Activated naive CD4-positive, alpha-beta T cell treated with anti-CD3 and anti-CD28 coated beads, Interleukin-2, amount 50 U/mL, for 24 hours (primary cell): ENCODE measurements around the gene BATF2.
"Not testable (repeated sequence)": the region's sequence is repeated elsewhere in the genome, so short reads cannot be mapped to it uniquely, and the experiment has no call there.

Source experiments
- H3K27ac Mint-ChIP-seq: one replicate; pipeline ENCODE4 v1.8.0; 2021; ENCODE audit warnings: mild to moderate bottlenecking, mixed read lengths
- H3K27me3 Mint-ChIP-seq: one replicate; pipeline ENCODE4 v1.8.0; 2021; ENCODE audit warnings: mixed read lengths
- H3K36me3 Mint-ChIP-seq: one replicate; pipeline ENCODE4 v1.8.0; 2021; ENCODE audit warnings: mixed read lengths
- H3K4me1 Mint-ChIP-seq: one replicate; pipeline ENCODE4 v1.8.0; 2021; ENCODE audit warnings: mixed read lengths
- H3K4me3 Mint-ChIP-seq: one replicate; pipeline ENCODE4 v1.8.0; 2021; ENCODE audit warnings: mild to moderate bottlenecking, mixed read lengths
- H3K9me3 Mint-ChIP-seq: one replicate; pipeline ENCODE4 v1.8.0; 2021; ENCODE audit warnings: mixed read lengths

BATF2 gene

GRCh38 chr11:64996327-64996709 lies 453 bp downstream of the BATF2 start:
- Mint-ChIP-seq H3K27me3 (peaks cover 2% of the 10 kb centered on the region), H3K36me3 (no peaks in the 10 kb centered on the region), H3K4me1 (peaks cover 9% of the 10 kb centered on the region), H3K27ac (no peak overlapping the region), H3K4me3 (no peak overlapping the region), H3K9me3 (no peaks in the 10 kb centered on the region)

- no peak overlapping the region for H3K27ac Mint-ChIP-seq
- peaks cover 2% of the 10 kb centered on the region for H3K27me3 Mint-ChIP-seq
These were observed 2.5 kb downstream of the BATF2 start for GRCh38 chr11:64994318-64994717.

GRCh38 chr11:64990222-64990923 lies 6.4 kb downstream of the BATF2 start:
- no peak overlapping the region for H3K4me3 Mint-ChIP-seq
- no peak overlapping the region for H3K27ac Mint-ChIP-seq
- H3K9me3 Mint-ChIP-seq, result no peaks in the 10 kb centered on the region

More at GRCh38 chr11:64994318-64994717, 2.5 kb downstream of the BATF2 start:
- H3K36me3 Mint-ChIP-seq, result no peaks in the 10 kb centered on the region
- no peak overlapping the region for H3K4me3 Mint-ChIP-seq
- H3K9me3 Mint-ChIP-seq, result no peaks in the 10 kb centered on the region
- H3K4me1 Mint-ChIP-seq, result peaks cover 20% of the 10 kb centered on the region

GRCh38 chr11:64989416-64989815 lies 7.4 kb downstream of the BATF2 start:
- no peak overlapping the region for H3K4me3 Mint-ChIP-seq
- H3K36me3 Mint-ChIP-seq, result no peaks in the 10 kb centered on the region
- H3K27ac Mint-ChIP-seq, result no peak overlapping the region
- H3K9me3 Mint-ChIP-seq, result no peaks in the 10 kb centered on the region
- peaks cover 11% of the 10 kb centered on the region for H3K4me1 Mint-ChIP-seq
- H3K27me3 Mint-ChIP-seq, result peaks cover 2% of the 10 kb centered on the region

More at GRCh38 chr11:64990222-64990923, 6.4 kb downstream of the BATF2 start:
- H3K27me3 Mint-ChIP-seq, result peaks cover 2% of the 10 kb centered on the region
- peaks cover 11% of the 10 kb centered on the region for H3K4me1 Mint-ChIP-seq
- no peaks in the 10 kb centered on the region for H3K36me3 Mint-ChIP-seq

- H3K4me3 Mint-ChIP-seq, result no peak overlapping the region
- peaks cover 11% of the 10 kb centered on the region for H3K4me1 Mint-ChIP-seq
- no peaks in the 10 kb centered on the region for H3K27me3 Mint-ChIP-seq
- H3K36me3 Mint-ChIP-seq, result no peaks in the 10 kb centered on the region
- H3K9me3 Mint-ChIP-seq, result no peaks in the 10 kb centered on the region
- no peak overlapping the region for H3K27ac Mint-ChIP-seq
These were observed 8.5 kb downstream of the BATF2 start for GRCh38 chr11:64987998-64988854.

GRCh38 chr11:64983339-64983738 lies 13.4 kb downstream of the BATF2 start:
- H3K4me3 Mint-ChIP-seq, H3K27me3 Mint-ChIP-seq, H3K9me3 Mint-ChIP-seq, H3K36me3 Mint-ChIP-seq, H3K4me1 Mint-ChIP-seq, H3K27ac Mint-ChIP-seq: not testable (repeated sequence)

GRCh38 chr11:64976651-64977050 lies 20.1 kb downstream of the BATF2 start:
- Mint-ChIP-seq H3K4me3 (no peak overlapping the region), H3K36me3 (no peaks in the 10 kb centered on the region), H3K9me3 (no peaks in the 10 kb centered on the region), H3K27me3 (no peaks in the 10 kb centered on the region), H3K27ac (no peak overlapping the region), H3K4me1 (no peaks in the 10 kb centered on the region)

GRCh38 chr11:64974124-64974523 lies 22.6 kb downstream of the BATF2 start:
- Mint-ChIP-seq H3K9me3 (no peaks in the 10 kb centered on the region), H3K4me3 (no peak overlapping the region), H3K27ac (no peak overlapping the region), H3K36me3 (no peaks in the 10 kb centered on the region), H3K27me3 (no peaks in the 10 kb centered on the region), H3K4me1 (peaks cover 9% of the 10 kb centered on the region)

- Mint-ChIP-seq H3K4me1 (peaks cover 11% of the 10 kb centered on the region), H3K4me3 (peak within 1 kb of the TSS; percentile 83), H3K27me3 (no peaks in the 10 kb centered on the region), H3K27ac (peak within 1 kb of the TSS; percentile 95), H3K9me3 (no peaks in the 10 kb centered on the region), H3K36me3 (no peaks in the 10 kb centered on the region)
These were observed 25.1 kb downstream of the BATF2 start, which contains the start of gene MAJIN for GRCh38 chr11:64971421-64972233. TSS of gene MAJIN (minus strand) at chr11:64972108. CDS start at chr11:64959405, 12,703 bp downstream.

GRCh38 chr11:64970731-64971151 lies 26.0 kb downstream of the BATF2 start:
- Mint-ChIP-seq H3K27me3 (no peaks in the 10 kb centered on the region), H3K4me1 (peaks cover 11% of the 10 kb centered on the region), H3K27ac (peak overlapping the region; percentile 95), H3K4me3 (peak overlapping the region; percentile 83), H3K9me3 (no peaks in the 10 kb centered on the region), H3K36me3 (no peaks in the 10 kb centered on the region)

GRCh38 chr11:64969209-64969608 lies 27.6 kb downstream of the BATF2 start:
- peaks cover 15% of the 10 kb centered on the region for H3K4me1 Mint-ChIP-seq
- no peak overlapping the region for H3K4me3 Mint-ChIP-seq
- peak overlapping the region; percentile 57 for H3K27ac Mint-ChIP-seq
- no peaks in the 10 kb centered on the region for H3K9me3 Mint-ChIP-seq
- no peaks in the 10 kb centered on the region for H3K27me3 Mint-ChIP-seq
- no peaks in the 10 kb centered on the region for H3K36me3 Mint-ChIP-seq

GRCh38 chr11:64967375-64967774 lies 29.4 kb downstream of the BATF2 start:
- Mint-ChIP-seq H3K9me3 (no peaks in the 10 kb centered on the region), H3K4me3 (no peak overlapping the region), H3K27ac (peak overlapping the region; percentile 8), H3K27me3 (no peaks in the 10 kb centered on the region), H3K4me1 (peaks cover 15% of the 10 kb centered on the region), H3K36me3 (no peaks in the 10 kb centered on the region)

GRCh38 chr11:64963072-64963631 lies 33.6 kb downstream of the BATF2 start:
- no peaks in the 10 kb centered on the region for H3K9me3 Mint-ChIP-seq
- no peak overlapping the region for H3K4me3 Mint-ChIP-seq
- peaks cover 1% of the 10 kb centered on the region for H3K27me3 Mint-ChIP-seq

GRCh38 chr11:64960719-64961118 lies 36.1 kb downstream of the BATF2 start:
- H3K4me3 Mint-ChIP-seq, result no peak overlapping the region
- H3K4me1 Mint-ChIP-seq, result peaks cover 3% of the 10 kb centered on the region
- H3K36me3 Mint-ChIP-seq, result no peaks in the 10 kb centered on the region
- H3K27ac Mint-ChIP-seq, result no peak overlapping the region
- H3K27me3 Mint-ChIP-seq, result peaks cover 1% of the 10 kb centered on the region
- no peaks in the 10 kb centered on the region for H3K9me3 Mint-ChIP-seq

More at GRCh38 chr11:64963072-64963631, 33.6 kb downstream of the BATF2 start:
- Mint-ChIP-seq H3K36me3 (no peaks in the 10 kb centered on the region), H3K27ac (no peak overlapping the region), H3K4me1 (peaks cover 3% of the 10 kb centered on the region)

- Mint-ChIP-seq H3K27me3 (peaks cover 1% of the 10 kb centered on the region), H3K9me3 (no peaks in the 10 kb centered on the region), H3K4me1 (no peaks in the 10 kb centered on the region), H3K36me3 (no peaks in the 10 kb centered on the region), H3K27ac (no peak overlapping the region), H3K4me3 (no peak overlapping the region)
These were observed 37.3 kb downstream of the BATF2 start for GRCh38 chr11:64959498-64959897.
